Fibroblast of skin of back (primary cell): Measurements from ENCODE around the gene ARVCF.
A peak's percentile ranks its signal among the peaks of the same experiment; 100 is the strongest.

Experiments used
- DNase-seq: peaks from one replicate; pipeline ENCODE4 v3.0.0-alpha.2; 2013

ARVCF gene

GRCh38 chr22:19998232-19998951 lies 18.2 kb downstream of the ARVCF start:
- no peak for DNase-seq

DNA sequence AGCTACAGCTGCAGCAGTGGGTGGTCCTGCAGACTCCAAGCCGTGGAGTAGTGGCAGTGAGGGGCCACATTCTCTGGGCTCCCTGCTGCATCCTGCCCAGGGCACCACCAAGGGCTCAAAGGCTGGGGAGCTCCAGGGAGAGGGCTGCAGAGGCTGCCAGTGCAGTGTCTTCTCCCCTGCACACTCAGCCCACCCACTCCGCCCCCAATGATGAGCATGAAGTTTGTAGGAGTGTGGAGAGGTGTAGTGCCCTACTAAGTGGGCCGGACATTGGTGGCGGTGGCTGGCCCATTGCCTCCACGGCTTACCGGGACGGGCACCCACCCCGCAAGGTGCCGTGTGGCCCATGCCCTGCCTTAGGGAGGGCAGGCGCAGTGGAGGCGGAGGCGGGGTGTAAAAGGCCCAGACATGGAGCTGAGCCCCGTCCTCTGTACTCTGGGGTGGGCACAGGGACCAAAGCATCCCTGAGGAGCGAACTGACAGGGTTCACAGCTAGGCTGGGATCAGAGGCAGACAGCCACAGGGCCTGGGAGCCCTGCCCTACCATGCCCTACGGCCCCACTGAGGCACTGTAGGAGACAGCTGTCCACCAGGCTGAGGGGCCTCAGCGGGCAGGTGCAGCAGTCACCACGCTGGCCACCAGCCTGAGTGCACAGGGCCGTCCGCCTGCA lies 18.9 kb downstream of the ARVCF start:
- no peak for DNase-seq

DNA sequence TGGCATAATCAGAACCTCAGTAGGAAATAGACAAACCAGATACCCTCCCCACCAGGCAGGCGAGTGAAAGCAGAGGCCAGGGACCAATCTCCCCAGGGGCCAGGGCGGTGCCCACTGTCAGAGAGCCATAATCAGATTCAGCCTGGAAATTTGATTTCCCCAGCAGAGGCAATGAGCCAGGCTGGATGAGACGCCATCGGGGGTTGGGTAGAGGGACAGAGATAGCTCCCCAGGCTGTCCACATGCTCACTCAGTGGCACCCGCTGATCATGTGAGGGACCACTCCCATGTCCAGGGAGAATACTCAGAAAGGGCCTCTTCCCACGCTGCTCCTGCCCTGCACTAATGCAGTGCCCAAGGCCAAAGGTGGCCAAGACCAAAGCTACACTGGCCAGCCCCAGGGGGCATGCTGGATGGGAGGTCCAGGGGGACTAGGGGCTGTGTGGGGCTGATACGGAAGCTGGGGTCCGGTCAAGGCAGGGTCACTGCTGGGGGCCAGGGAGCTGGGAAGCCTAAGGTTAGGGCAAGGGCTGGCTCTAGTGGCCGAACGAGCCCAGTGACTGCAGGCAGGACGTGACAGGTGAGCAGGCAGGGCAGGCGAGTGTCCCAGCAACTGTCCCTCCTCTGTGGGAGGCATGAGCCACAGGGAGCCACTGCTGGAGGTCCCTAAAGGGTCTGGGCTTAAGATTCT lies 19.8 kb downstream of the ARVCF start:
- DNase-seq: no peak

DNA sequence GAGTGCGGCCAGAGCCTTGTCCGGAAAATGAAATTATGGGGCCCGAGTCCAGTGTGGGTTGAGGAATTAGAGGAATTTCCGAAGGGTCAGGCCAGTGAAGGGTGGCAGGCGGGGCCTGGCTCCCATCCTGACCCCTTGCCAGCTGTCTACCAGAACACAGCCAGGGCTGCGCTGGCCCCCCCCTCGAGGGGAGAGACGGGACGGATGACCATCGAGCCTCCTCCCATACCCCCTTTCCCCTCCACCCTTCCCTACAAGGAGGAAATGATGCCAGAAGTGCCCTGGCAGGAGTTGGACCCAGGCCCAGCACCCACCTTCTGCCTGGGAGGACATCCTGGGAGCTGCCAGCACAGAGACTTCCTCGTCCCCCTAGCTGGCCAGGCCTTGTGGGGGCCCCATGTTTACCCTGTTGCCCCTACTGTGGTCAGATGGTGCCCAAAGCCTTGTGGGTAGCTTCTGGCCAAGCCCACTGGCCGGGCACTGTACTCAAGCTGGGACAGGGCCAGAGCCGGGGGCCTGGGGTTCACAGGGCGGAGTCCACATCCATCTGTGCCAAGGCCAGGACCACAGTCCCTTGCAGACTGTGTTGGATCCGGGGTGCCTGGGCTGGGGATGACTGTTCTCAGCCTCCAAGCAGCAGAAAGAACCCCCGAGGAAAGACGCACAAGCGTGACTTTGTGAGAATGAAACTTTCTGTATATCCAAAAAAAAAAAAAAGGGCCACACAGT lies 20.8 kb downstream of the ARVCF start:
- no peak for DNase-seq

DNA sequence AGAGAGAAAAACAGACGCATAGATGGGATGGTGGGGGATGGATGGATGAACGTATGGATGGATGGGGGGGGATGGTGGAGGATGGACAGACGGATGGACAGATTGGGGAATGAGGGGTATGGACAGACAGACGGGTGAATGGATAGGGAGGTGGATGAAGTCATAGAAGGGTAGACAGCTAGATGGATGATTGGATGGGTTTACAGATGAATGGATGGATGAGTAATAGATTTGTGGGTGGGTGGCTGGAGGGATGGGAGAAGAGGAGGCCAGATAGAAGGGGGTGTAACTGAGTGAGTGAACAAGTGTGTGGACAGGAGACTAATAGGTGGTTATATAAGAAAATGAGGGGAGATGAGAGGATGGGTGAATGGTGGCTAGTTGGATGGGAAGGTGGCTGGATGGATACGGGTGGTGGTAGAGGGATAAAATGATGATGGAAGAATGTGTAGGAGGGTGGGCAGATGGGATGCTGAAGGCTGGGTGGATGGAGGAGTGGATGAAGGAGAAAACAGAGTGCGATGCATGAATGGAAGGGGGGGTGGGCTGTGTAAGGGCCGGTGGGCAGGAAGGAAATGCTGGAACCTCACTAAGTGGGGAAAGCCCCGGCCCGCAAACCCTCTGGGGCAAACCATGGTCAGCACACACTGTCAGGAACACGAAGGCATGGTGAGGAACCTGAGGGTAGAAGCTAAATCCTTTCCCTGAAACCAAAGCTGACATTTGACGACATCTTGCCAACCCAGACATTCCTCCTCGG lies 21.6 kb downstream of the ARVCF start:
- DNase-seq: no peak

- DNase-seq: no peak
Measured at GRCh38 chr22:19993926-19994325, 22.7 kb downstream of the ARVCF start.

- no peak for DNase-seq
Measured at GRCh38 chr22:19992921-19993355, 23.7 kb downstream of the ARVCF start.

- no peak for DNase-seq
Measured at GRCh38 chr22:19992481-19992911, 24.1 kb downstream of the ARVCF start.

DNA sequence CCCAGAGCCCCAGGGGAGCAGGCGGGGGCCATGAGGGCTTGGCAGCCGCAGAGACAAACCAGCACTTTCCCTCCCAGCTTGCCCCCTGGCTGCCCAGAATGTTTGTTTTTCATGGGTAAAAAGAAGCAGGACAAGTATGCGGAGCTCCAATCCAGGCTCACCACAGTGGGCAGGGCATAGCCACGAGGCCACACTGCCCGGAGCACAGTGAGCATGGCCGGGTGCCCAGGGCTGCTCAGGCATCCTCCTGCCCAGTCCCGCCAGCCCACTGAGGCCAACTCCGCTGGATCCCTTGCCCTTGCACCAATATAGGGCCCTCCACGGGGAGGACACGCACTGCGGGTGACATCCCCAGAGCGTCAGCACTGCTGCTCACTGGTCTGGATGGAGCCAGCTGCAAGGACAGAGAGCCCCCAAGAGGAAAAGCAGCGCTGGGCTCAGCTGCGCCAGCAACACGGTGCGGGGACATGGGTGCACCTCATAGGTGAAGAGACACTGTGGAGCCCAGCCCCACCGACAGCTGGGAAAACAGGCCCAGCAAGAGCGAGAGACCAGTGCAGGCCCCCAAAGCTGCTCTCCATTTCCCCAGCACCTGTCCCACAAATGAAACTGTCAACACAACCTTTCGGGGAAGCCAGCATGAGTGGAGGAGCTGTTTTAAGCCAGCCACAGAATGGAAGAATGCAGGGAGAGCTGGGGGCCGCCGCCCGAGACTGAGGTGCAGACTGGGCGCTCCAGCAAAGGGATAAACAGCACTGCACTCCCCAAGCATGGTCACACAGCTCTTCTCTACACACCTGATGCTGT lies 24.8 kb downstream of the ARVCF start:
- DNase-seq: no peak

GRCh38 chr22:19991395-19991644 lies 25.3 kb downstream of the ARVCF start:
- no peak for DNase-seq

DNA sequence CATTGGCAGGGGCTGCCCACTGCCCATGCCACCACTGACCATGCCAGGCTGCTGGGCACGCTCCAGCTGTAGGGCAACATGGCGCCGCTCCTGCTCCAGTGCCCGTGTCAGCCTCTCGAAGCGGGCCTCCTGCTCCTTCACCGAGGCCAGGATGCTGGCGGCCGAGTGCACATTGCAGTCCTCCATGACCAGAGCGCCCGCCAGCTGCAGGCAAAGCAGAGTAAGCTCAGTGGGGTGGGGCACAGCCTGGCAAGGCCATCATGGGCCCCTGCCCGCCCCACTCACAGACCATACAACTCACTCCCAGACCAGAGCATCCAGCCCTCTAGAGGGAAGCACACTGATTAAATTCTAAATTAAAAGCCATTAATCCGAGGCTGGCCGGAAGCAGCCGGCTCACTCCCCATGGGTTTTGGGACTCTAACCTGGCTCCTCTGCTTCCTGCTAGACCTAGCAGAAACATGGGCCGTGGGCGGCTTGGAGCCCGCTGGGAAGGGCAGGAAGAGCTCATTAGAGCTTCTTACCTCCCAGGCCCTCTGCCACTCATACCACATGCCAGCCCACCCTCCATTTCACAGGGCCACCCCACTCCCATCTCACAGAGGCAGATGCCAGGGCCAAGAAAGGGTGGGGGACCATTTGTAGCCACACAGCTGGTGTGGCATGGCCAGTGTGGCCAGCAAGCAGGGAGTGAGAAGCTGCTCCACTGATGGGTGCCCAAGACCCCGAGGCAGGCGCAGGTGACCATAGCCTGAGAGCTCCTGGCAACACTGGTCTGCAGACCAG lies 25.8 kb downstream of the ARVCF start:
- DNase-seq: no peak

DNA sequence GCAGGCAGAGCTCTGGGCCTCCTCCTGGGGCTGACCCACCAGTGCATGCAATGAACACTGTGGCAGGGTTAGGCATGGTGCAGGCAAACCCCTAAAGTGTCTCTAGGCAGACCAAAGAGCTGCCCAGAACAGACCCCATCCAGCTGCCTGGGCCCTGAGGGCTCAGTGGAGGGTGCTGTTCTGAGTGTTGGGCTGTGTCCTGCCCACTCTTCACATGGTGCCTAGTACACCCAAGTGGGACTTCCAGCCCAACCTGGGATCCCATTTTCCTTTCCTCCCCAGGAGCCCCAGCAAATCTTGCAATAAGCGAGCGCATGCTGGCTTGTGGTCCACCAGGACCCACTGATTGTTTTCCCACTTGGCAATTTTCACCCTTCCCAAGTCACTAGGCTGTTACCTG lies 26.4 kb downstream of the ARVCF start:
- DNase-seq: no peak

GRCh38 chr22:19989725-19990067 lies 26.9 kb downstream of the ARVCF start:
- no peak for DNase-seq

- no peak for DNase-seq
Measured at GRCh38 chr22:19988965-19989724, 27.5 kb downstream of the ARVCF start.

- no peak for DNase-seq
Measured at GRCh38 chr22:19988331-19988808, 28.3 kb downstream of the ARVCF start.

DNA sequence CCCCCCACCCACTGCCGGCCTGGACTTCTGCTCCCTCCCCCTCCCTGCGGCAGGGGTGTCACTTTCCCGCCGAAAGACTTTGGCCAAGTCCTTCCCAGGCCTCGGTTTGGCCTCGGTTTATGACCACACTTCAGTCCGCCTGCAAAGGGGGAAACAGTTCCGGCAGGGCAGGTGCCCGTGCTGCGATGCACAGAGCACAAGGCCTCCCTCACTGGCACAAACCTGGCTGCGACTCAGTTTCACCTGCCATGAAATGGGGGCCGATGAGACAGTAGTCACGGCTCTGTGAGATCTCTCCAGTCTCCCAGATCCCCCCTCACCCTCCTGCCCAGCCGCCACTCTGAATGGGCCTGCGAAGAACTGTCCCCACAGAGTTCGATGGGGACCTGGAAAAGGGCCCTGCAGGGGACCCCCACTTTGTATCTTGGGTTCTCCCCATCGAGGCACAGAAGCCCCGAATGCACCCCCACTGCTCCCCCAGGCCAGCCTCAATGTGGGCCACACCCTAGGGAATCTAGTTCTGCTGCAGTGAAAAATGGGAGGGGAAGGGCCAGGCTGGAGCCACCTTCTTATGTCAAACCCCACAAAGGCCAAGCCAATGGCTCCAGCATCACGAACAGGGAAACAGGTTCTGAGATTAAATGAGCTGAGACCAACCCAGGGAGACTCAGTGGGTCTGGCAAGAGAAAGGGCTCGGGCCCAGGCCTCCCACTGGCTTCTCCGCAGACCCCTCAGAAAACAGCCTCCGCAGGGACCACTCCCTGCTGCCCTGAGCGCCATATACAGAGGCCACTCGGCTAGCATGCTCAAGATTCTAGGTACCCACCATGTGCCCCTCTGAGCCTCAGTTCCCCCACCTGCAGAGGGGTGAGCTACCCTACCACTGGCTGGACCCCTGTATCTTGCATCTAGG lies 29.0 kb downstream of the ARVCF start:
- DNase-seq: no peak

DNA sequence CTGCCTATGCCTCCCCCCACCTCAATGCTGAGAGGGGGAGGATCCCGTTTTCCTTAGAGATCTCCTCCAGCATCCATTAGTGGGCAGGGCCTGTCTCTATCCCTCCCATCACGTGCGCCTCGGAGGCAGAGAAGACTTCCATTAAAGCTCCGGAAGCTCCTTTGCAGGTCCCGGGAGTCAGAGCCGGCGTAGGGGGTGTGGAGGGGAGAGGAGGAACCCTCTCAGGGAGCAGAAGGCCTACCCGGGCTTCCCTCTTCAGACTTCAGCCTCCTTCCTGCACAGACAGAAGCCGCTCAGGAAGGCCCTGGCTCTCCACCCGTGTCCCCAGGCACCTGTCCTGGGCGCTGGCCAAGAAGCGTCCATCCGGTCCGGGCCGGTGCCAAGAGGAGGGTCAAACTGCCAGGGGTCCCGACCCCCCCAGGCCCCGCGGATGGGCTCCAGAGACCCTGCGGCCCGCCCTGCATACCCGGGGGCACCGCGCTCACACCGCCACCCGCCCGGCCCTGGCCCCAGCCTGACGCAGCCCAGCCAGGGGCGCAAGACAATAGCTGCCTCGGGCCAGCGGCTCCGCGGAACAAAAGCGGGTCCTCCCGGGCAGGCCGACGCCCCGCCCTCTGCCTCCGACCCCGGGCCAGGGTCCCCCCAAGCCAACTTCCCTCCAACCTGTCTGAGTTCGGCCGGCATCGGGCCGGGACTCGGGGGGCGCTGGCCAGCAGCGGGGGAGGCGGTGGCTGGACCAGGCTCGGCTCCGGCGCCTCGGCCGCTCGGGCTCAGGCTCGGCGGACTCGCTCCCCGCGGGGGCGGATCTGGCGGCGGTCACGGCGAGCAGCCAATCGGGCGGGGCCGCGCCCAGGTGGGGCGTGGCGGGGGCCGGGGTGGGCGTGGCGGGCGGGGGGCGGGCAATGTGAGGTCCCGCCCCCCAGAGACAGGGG lies 29.9 kb downstream of the ARVCF start:
- peak; percentile 71 for DNase-seq

- DNase-seq: no peak
Measured at GRCh38 chr22:19986011-19986409, 30.6 kb downstream of the ARVCF start.
